Measurements from ENCODE around the gene MYH15. TPM values are rescaled to one million over a fixed set of nuclear protein-coding genes. Genes with fewer than 3 reads are reported as not detected.

Gene MYH15
- total and polyA plus RNA-seq, 8 donors: 0.05 to 0.37 (median 0.11) TPM; not detected in 4

DNA sequence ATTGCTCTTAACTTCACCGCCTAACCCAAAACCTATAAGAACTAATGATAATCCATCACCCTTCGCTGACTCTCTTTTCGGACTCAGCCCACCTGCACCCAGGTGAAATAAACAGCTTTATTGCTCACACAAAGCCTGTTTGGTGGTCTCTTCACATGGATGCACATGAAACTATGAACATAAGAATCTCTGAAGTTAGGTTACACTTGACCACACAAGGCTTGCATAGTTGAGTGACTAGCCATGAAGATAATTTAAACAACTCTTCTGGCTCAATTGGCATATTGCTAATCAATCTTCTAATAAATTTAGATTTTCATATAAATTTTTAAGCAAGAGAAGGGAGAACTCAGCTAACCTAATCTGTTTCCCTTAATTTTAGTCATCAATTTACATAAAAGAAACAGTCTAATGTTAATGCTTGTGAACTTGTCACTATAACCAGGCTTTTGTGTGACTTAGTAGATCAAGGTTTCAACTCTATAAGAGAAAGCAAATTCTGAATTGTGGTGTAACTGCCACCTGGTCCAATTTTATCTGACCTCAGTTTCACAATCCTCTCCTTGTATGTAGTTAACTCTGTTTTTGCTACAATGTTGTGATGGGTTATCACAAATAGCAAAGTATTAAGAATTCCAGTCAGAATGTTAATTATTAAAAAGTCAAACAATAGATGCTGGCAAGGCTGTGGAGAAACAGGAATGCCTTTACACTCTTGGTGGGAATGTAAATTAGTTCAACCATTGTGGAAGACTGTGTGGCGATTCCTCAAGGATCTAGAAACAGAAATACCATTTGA is 132.0 kb downstream of the MYH15 start:
- no peak overlapping the region for H3K27ac ChIP-seq
- 83 to 91% (median 89%) methylated on average over 4 of the region's 4 CpGs for WGBS, 5 donors
- no peaks in the 10 kb centered on the region for H3K4me1 ChIP-seq
- H3K4me3 ChIP-seq: no peak overlapping the region
- intact Hi-C loops (cut with DNase I; ENCODE audit: low total_unique reads): no loop called here
- no peak for DNase-seq
- no peaks in the 10 kb centered on the region for H3K27me3 ChIP-seq
- H3K9me3 ChIP-seq: no peaks in the 10 kb centered on the region
- TF ChIP-seq, protein P1, sequence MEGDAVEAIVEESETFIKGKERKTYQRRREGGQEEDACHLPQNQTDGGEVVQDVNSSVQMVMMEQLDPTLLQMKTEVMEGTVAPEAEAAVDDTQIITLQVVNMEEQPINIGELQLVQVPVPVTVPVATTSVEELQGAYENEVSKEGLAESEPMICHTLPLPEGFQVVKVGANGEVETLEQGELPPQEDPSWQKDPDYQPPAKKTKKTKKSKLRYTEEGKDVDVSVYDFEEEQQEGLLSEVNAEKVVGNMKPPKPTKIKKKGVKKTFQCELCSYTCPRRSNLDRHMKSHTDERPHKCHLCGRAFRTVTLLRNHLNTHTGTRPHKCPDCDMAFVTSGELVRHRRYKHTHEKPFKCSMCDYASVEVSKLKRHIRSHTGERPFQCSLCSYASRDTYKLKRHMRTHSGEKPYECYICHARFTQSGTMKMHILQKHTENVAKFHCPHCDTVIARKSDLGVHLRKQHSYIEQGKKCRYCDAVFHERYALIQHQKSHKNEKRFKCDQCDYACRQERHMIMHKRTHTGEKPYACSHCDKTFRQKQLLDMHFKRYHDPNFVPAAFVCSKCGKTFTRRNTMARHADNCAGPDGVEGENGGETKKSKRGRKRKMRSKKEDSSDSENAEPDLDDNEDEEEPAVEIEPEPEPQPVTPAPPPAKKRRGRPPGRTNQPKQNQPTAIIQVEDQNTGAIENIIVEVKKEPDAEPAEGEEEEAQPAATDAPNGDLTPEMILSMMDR (IDR thresholded peaks at IDR 0.05): no peak
- no peak for TF ChIP-seq EP300 (IDR thresholded peaks at IDR 0.05)
- no peak for TF ChIP-seq POLR2AphosphoS5 (IDR thresholded peaks at IDR 0.05)
- no peak for TF ChIP-seq POLR2A (IDR thresholded peaks at IDR 0.05)
- no peaks in the 10 kb centered on the region for H3K36me3 ChIP-seq

DNA sequence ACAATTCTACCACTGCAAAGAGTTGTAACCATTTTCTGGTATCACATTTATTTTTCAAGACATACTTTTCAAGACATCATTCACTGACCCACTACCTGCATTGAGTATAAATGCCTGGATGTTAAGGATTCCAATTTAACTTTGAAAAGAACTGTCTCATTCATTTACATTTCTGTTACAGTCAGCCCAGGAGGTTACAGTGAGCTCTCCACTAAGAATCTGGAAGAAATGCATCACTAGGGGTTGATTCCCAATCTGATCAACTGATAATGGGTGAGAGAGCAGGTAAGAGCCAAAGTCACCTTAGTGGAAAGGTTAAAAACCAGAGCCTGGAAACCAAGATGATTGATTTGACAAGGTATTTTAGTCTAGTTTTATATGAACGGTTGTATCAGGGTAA is 133.0 kb downstream of the MYH15 start:
- H3K36me3 ChIP-seq: no peaks in the 10 kb centered on the region
- H3K27ac ChIP-seq: no peak overlapping the region
- no peaks in the 10 kb centered on the region for H3K9me3 ChIP-seq
- H3K4me3 ChIP-seq: no peak overlapping the region
- TF ChIP-seq POLR2AphosphoS5 (IDR thresholded peaks at IDR 0.05) (no peak), EP300 (IDR thresholded peaks at IDR 0.05) (no peak), POLR2A (IDR thresholded peaks at IDR 0.05) (no peak)
- TF ChIP-seq, protein P1 (IDR thresholded peaks at IDR 0.05): no peak
- H3K4me1 ChIP-seq: no peaks in the 10 kb centered on the region
- 83 to 96% (median 88%) methylated on average over 1 of the region's 1 CpG for WGBS, 5 donors
- DNase-seq: no peak
- no peaks in the 10 kb centered on the region for H3K27me3 ChIP-seq
- intact Hi-C loops (cut with DNase I; ENCODE audit: low total_unique reads): no loop called here

DNA sequence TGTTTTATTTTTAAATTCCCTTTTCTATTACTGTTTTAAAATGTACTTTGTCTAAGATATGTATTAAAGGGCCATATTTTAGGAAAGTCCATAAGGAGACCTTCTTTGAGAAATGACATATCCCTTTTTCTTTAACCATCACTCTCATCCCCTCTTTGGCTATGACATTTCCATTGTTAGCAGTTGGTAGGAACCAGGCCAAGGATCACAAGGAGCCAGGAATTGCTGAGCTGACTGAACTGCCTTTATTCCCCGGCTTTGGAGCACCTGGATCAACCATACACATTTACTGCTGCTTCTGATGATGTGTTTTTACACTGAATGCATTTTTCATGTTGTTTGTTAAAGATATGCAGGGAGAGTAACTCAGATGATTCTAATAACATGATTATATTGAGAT is 134.4 kb downstream of the MYH15 start:
- no peak overlapping the region for H3K27ac ChIP-seq
- H3K4me3 ChIP-seq: no peak overlapping the region
- H3K36me3 ChIP-seq: no peaks in the 10 kb centered on the region
- 0 to 94% (median 0%) methylated on average over 1 of the region's 1 CpG for WGBS, 5 donors
- H3K4me1 ChIP-seq: no peaks in the 10 kb centered on the region
- TF ChIP-seq EP300 (IDR thresholded peaks at IDR 0.05) (no peak), POLR2AphosphoS5 (IDR thresholded peaks at IDR 0.05) (no peak), POLR2A (IDR thresholded peaks at IDR 0.05) (no peak)
- TF ChIP-seq, protein P1 (IDR thresholded peaks at IDR 0.05): no peak
- intact Hi-C loops (cut with DNase I; ENCODE audit: low total_unique reads): no loop called here
- DNase-seq: no peak
- H3K27me3 ChIP-seq: no peaks in the 10 kb centered on the region
- H3K9me3 ChIP-seq: no peaks in the 10 kb centered on the region

DNA sequence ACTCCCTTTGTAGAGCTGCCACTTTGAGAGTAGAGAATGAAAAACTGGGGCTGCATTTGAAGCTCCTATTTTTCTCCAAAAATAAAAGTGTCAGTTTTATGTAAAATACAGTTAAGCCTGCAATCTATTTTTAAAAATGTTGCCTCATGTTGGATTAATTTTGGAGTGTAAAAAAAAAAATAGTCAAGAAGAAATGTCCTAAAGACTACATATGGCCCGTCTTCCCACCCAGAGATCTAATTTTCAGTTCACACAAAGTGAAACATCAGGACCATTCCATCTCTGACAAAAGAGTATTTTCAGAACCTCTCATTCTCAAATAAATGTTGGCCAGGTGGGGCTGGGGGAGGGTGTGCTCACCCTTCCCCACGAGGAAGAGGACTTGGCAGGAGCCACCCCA is 151.4 kb downstream of the MYH15 start:
- no peak for DNase-seq
- Histone ChIP-seq H3K9me3 (no peaks in the 10 kb centered on the region), H3K27ac (no peak overlapping the region), H3K36me3 (no peaks in the 10 kb centered on the region), H3K27me3 (no peaks in the 10 kb centered on the region), H3K4me3 (no peak overlapping the region), H3K4me1 (no peaks in the 10 kb centered on the region)
- intact Hi-C loops (cut with DNase I; ENCODE audit: low total_unique reads): no loop called here
- no peak for TF ChIP-seq EP300 (IDR thresholded peaks at IDR 0.05)
- TF ChIP-seq POLR2AphosphoS5 (IDR thresholded peaks at IDR 0.05): no peak
- TF ChIP-seq, protein P1 (IDR thresholded peaks at IDR 0.05): no peak
- no peak for TF ChIP-seq POLR2A (IDR thresholded peaks at IDR 0.05)
- WGBS, 5 donors: 65 to 79% (median 78%) methylated on average over 2 of the region's 2 CpGs
